ENCODE measurements around the gene LDHA.
"Not testable (repeated sequence)": the region's sequence is repeated elsewhere in the genome, so short reads cannot be mapped to it uniquely, and the experiment has no call there.

The LDHA gene

GRCh38 chr11:18394928-18395734 is 768 bp downstream of the LDHA start:
- DNase-seq: peak; percentile 2 to 19

DNA sequence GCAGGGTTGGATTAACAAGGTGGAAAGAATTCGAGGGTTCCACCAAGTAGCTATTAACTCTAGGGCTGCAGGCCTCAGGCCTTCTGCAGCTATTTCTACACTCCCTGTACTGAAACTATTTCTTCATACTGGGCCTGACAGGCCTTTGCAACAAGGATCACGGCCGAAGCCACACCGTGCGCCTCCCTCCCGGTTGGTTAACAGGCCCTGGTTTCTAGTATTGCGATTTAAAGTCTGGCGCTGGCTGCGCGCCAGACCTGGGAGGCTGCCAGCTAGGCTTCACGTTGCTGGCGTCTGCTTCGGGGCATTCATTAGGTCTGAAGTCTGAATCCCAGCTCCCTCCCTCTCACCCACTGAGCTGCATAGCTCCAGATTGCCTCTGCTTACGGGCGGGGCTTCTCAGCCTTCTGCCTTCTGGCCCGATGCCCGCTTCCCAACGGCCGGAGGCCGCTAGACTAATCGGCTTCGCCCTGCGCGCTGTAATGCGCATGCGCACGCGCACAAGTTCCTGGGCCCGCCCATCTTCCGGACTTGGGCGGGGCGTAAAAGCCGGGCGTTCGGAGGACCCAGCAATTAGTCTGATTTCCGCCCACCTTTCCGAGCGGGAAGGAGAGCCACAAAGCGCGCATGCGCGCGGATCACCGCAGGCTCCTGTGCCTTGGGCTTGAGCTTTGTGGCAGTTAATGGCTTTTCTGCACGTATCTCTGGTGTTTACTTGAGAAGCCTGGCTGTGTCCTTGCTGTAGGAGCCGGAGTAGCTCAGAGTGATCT is 1.6 kb downstream of the LDHA start:
- peak; percentile 97 to 98 for DNase-seq

DNA sequence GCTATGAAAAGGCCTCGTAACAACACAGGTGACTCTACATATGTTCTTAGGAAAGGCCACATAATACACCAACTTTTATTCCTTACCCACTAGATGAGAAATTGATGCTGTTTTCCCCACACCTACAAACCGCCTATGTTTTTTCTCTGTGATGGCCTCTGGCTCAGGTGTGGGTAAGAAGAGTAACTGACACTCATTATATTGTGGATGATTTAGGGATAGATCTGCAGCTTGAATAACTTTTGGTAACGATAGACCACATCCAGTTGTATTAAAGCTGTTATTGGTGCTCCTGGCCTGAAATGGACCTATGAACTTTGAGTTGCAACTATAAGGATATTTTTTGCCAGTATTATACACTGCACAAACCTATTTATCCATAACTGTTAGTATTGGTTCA is 3.6 kb downstream of the LDHA start:
- DNase-seq: no peak

GRCh38 chr11:18401077-18401476 is 6.7 kb downstream of the LDHA start:
- not testable (repeated sequence) for DNase-seq

- DNase-seq: no peak
Measured at GRCh38 chr11:18404062-18404461, 9.7 kb downstream of the LDHA start.

DNA sequence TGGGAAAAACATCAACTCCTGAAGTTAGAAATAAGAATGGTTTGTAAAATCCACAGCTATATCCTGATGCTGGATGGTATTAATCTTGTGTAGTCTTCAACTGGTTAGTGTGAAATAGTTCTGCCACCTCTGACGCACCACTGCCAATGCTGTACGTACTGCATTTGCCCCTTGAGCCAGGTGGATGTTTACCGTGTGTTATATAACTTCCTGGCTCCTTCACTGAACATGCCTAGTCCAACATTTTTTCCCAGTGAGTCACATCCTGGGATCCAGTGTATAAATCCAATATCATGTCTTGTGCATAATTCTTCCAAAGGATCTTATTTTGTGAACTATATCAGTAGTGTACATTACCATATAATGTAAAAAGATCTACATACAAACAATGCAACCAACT is 13.0 kb downstream of the LDHA start:
- not testable (repeated sequence) for DNase-seq

DNA sequence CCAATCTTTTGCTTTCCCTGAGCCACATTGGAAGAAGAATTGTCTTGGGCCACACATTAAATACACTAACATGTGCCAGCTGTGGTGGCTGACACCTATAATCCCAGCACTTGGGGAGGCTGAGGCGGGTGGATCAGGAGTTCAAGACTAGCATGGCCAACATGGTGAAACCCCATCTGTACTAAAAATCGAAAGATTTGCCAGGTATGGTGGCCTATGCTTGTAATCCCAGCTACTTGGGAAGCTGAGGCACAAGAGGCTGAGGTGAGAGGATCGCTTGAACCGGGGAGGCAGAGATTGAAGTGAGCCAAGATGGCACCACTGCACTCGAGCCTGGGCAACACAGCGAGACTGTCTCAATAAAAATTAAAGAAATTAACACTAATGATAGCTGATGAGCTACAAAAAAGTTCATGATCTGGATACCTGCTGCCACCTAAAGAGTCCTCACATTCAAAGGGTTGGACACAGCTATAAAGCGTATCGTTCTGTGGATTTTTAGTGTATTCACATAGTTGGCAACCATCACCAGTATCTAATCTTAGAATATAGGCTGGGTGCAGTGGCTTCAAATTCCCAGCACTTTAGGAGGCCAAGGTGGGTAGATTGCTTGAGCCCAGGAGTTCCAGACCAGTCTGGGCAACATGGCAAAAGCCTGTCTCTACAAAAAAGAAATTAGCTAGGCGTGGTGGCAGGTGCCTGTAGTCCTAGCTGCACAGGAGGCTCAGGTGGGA is 14.4 kb downstream of the LDHA start:
- DNase-seq: no peak

GRCh38 chr11:18416459-18416858 is 22.1 kb downstream of the LDHA start:
- DNase-seq: no peak

GRCh38 chr11:18419040-18419439 is 24.7 kb downstream of the LDHA start:
- no peak for DNase-seq

DNA sequence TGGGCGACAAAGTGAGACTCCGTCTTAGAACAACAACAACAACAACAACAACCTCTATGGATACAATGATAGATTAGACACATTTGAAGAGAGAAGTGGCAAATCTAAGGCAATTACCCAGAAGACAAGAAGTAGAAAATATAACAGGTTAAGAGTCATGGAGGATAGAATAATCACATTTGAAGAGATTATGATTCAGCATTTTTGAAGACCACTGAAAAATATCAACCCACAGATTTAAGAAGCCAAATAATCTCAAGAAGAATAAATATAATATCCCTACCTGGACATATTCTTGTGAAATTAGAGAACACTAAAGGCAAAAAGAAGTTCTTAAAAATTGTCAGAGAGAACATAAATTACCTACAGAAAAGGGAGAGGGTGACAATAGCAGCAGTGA is 25.7 kb downstream of the LDHA start:
- no peak for DNase-seq

GRCh38 chr11:18427240-18427639 is 32.9 kb downstream of the LDHA start:
- no peak for DNase-seq

DNA sequence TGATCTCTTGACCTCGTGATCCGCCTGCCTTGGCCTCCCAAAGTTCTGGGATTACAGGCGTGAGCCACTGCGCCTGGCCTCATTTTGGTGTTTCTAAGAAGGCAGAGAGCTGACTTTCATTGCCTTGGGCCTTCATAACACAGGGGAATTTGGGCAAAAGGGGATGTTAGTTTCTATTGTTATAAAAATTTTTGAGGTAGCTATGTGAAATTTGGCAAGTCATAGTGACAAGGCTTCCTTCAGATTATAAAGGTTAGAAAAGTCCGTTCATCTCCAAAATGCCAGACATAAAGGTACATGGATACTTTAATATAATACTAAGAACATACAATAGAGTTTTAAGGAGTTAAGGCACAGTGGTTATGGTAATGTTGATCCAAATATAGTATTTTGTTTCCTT is 35.0 kb downstream of the LDHA start:
- no peak for DNase-seq

DNA sequence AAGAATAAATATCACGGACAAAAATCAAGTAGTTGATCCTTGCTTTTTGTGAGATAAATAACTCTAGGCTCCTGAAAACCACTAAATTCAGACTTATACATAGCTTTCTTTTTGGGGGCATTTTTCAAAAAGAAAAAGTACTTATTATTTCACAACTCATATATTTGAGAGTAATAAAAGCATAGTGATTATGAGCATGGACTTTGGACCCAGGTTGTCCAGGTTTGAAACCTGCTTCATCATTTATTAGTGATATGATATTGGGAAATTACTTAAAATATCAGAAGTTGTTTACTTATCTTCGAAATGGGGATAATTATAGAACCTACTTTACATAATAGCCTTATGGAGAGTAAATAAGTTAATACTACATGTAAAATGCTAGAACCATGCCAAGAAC is 44.3 kb downstream of the LDHA start:
- no peak for DNase-seq

DNA sequence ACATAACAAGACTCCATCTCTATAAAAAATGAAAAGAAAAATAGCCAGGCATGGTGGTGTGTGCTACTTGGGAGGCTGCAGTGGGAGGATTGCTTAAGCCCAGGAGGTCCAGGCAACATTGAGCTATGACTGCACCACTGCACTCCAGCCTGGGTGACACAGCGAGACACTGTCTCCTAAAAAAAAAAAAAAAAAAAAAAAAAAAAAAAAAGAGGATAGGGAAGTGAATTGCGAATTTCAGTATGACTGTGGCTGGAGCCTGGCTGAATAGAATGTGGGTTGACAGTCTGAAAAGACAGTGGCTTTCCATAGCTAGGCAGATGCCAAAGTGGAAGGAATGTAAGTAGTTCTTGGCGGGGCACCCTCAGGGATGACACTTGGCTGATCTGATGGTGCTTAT is 54.9 kb downstream of the LDHA start:
- DNase-seq: no peak

- no peak for DNase-seq
Measured at GRCh38 chr11:18452927-18453326, 58.6 kb downstream of the LDHA start.

GRCh38 chr11:18455686-18456372 is 61.5 kb downstream of the LDHA start, which contains the start of gene LDHAL6A:
Gene LDHAL6A (plus strand): TSS chr11:18455856. CDS start chr11:18456681, 825 bp downstream.
- peak; percentile 15 to 16 for DNase-seq

- DNase-seq: no peak
Measured at GRCh38 chr11:18457450-18457849, 63.1 kb downstream of the LDHA start.

Measured in CD4-positive, alpha-beta T cell treated with Interleukin-1 beta for 1 hour (primary cell).